Neural cell (in vitro differentiated cells): ENCODE results near the gene SLC27A5. TPM values are rescaled to one million over a fixed set of nuclear protein-coding genes. Genes with fewer than 3 reads are reported as not detected.

Experiments used
- H2AFZ ChIP-seq: fragments of 200-600, 300-800 bp; sonication (generic), shearing (Covaris generic); 2 replicates; pipeline ENCODE4 v1.6.0; 2014; ENCODE audit warnings: low read depth, mild to moderate bottlenecking, antibody characterized with exemption, low read length, moderate library complexity
- H3F3A ChIP-seq: fragments of 200-600 bp; shearing (Covaris generic); 2 replicates; pipeline ENCODE4 v1.6.1; 2016; ENCODE audit warnings: mild to moderate bottlenecking, moderate library complexity, mixed read lengths, antibody characterized with exemption, low read length; ENCODE audit not compliant: insufficient read depth, poor library complexity, severe bottlenecking
- H3K27ac ChIP-seq: fragments of 200-600, 300-800 bp; sonication (generic), shearing (Covaris generic); 2 replicates; pipeline ENCODE4 v1.5.1; 2014; ENCODE audit warnings: mild to moderate bottlenecking, low read length, moderate library complexity
- H3K27me3 ChIP-seq: fragments of 300-800, 200-600 bp; sonication (generic), shearing (Covaris generic); 2 replicates; pipeline ENCODE4 v1.6.0; 2014; ENCODE audit warnings: mild to moderate bottlenecking, low read depth, low read length, moderate library complexity; ENCODE audit not compliant: insufficient read depth
- H3K36me3 ChIP-seq: fragments of 300-800, 200-600 bp; sonication (generic), shearing (Covaris generic); 2 replicates; pipeline ENCODE4 v1.5.1; 2014; ENCODE audit warnings: mild to moderate bottlenecking, antibody characterized with exemption, low read length, moderate library complexity; ENCODE audit not compliant: insufficient read depth
- H3K4me2 ChIP-seq: fragments of 300-800, 200-600 bp; sonication (generic), shearing (Covaris generic); 2 replicates; pipeline ENCODE4 v1.6.0; 2014; ENCODE audit warnings: mild to moderate bottlenecking, low read length
- H3K4me3 ChIP-seq: fragments of 300-800, 200-600 bp; sonication (generic), shearing (Covaris generic); 2 replicates; pipeline ENCODE4 v1.5.1; 2014; ENCODE audit warnings: mild to moderate bottlenecking, low read length, moderate library complexity
- H3K79me2 ChIP-seq: fragments of 200-600 bp; shearing (Covaris generic); replicated peaks from 2 replicates; pipeline ENCODE4 v1.6.0; 2014; ENCODE audit warnings: mild to moderate bottlenecking, low read length, moderate library complexity; ENCODE audit not compliant: insufficient read depth
- H3K9ac ChIP-seq: fragments of 300-800, 200-600 bp; sonication (generic), shearing (Covaris generic); 2 replicates; pipeline ENCODE4 v1.6.1; 2016; ENCODE audit warnings: mild to moderate bottlenecking, low read length, mixed read lengths
- H3K9me2 ChIP-seq: fragments of 200-600 bp; shearing (Covaris generic); 2 replicates; pipeline ENCODE4 v1.6.1; 2016; ENCODE audit warnings: mild to moderate bottlenecking, low read length, mixed read lengths; ENCODE audit not compliant: insufficient read depth
- H3K9me3 ChIP-seq: fragments of 200-600, 300-800 bp; sonication (generic), shearing (Covaris generic); 2 replicates; pipeline ENCODE4 v1.6.1; 2016; ENCODE audit warnings: mild to moderate bottlenecking, mixed run types, low read length, moderate library complexity, mixed read lengths
- H4K20me1 ChIP-seq: fragments of 200-600 bp; shearing (Covaris generic); 2 replicates; pipeline ENCODE4 v1.6.1; 2016; ENCODE audit warnings: mild to moderate bottlenecking, mixed run types; ENCODE audit not compliant: insufficient read depth
- CTCF ChIP-seq: fragments of 450-650 bp; IDR thresholded peaks from 2 replicates; pipeline ENCODE4 v1.5.1; 2014; ENCODE audit warnings: antibody characterized with exemption, mild to moderate bottlenecking, moderate library complexity; ENCODE audit not compliant: poor library complexity, severe bottlenecking
- EP300 ChIP-seq: fragments of 450-650 bp; conservative IDR thresholded peaks from 2 replicates; pipeline ENCODE4 v1.6.1; 2014; ENCODE audit warnings: antibody characterized with exemption, mild to moderate bottlenecking, moderate library complexity; ENCODE audit not compliant: poor library complexity, severe bottlenecking
- EZH2 ChIP-seq: fragments of 200-600, 300-800 bp; shearing (Covaris generic), sonication (generic); IDR thresholded peaks from 2 replicates; pipeline ENCODE4 v1.6.1; 2014; ENCODE audit warnings: antibody characterized with exemption, low read length, borderline replicate concordance, mild to moderate bottlenecking; ENCODE audit not compliant: insufficient read depth, poor library complexity, severe bottlenecking
- MXI1 ChIP-seq: fragments of 450-650 bp; conservative IDR thresholded peaks from 2 replicates; pipeline ENCODE4 v1.6.1; 2014; ENCODE audit warnings: antibody characterized with exemption, mild to moderate bottlenecking; ENCODE audit not compliant: poor library complexity, severe bottlenecking
- POLR2AphosphoS5 ChIP-seq: IDR thresholded peaks from 2 replicates; pipeline ENCODE4 v1.6.1; 2012
- RAD21 ChIP-seq: fragments of 450-650 bp; conservative IDR thresholded peaks from 2 replicates; pipeline ENCODE4 v1.6.1; 2014; ENCODE audit warnings: antibody characterized with exemption, mild to moderate bottlenecking, moderate library complexity
- SMC3 ChIP-seq: fragments of 450-650 bp; conservative IDR thresholded peaks from 2 replicates; pipeline ENCODE4 v1.6.1; 2014; ENCODE audit warnings: antibody characterized with exemption, mild to moderate bottlenecking, moderate library complexity; ENCODE audit not compliant: poor library complexity
- TAF1 ChIP-seq: IDR thresholded peaks from 2 replicates; pipeline ENCODE4 v1.6.1; 2012; ENCODE audit warnings: low read depth
- polyA plus RNA-seq: library from polyadenylated mRNA; depleted of rRNA; stranded (reverse); fragments of >200 nt; gene quantifications from 2 replicates; pipeline ENCODE4 v1.2.3, GENCODE V29; 2014
- TF ChIP-seq, protein P1 (sequence below): IDR thresholded peaks from 2 replicates; pipeline ENCODE4 v1.6.1; 2012; ENCODE audit warnings: borderline replicate concordance

Gene SLC27A5
- polyA plus RNA-seq, 1 donor from 2014 or later = 14.9 TPM

DNA sequence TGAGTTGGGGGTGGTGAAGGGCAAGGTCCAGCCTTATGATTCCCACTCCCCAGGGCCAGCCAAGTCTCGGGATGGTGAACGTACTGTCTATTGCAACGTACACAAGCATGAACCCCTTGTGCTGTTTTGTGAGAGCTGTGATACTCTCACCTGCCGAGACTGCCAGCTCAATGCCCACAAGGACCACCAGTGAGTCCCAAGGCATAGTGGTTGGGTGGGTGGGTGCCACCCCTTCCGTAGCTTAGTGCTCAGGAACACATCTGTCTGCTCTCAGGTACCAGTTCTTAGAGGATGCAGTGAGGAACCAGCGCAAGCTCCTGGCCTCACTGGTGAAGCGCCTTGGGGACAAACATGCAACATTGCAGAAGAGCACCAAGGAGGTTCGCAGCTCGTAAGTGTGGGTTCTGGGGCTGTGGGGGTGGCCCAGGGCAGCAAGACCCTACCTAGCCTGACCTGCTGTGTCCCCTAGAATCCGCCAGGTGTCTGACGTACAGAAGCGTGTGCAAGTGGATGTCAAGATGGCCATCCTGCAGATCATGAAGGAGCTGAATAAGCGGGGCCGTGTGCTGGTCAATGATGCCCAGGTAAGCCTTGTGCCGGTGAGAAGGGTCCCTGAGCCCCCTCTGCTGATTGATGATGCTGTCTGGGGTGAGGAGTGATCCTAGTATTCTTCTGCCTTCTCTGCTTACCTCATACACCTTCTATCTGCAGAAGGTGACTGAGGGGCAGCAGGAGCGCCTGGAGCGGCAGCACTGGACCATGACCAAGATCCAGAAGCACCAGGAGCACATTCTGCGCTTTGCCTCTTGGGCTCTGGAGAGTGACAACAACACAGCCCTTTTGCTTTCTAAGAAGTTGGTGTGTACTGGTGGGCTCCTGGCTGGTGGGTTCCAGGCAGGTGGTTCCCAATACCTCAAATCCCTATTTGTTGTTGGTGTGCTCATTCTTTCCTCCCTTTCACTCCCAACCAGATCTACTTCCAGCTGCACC lies 35.8 kb upstream of the SLC27A5 start:
- Histone ChIP-seq H3K4me2 (no peak overlapping the region), H3K9me2 (no peaks in the 10 kb centered on the region), H3K9ac (no peak overlapping the region), H3K27ac (no peak overlapping the region), H3K79me2 (peaks cover 33% of the 10 kb centered on the region), H3K9me3 (no peaks in the 10 kb centered on the region), H2AFZ (no peak overlapping the region), H3F3A (no peaks in the 10 kb centered on the region), H4K20me1 (peaks cover 39% of the 10 kb centered on the region), H3K36me3 (peaks cover 3% of the 10 kb centered on the region), H3K4me3 (peak overlapping the region; percentile 96), H3K27me3 (no peaks in the 10 kb centered on the region)
- TF ChIP-seq, protein P1, sequence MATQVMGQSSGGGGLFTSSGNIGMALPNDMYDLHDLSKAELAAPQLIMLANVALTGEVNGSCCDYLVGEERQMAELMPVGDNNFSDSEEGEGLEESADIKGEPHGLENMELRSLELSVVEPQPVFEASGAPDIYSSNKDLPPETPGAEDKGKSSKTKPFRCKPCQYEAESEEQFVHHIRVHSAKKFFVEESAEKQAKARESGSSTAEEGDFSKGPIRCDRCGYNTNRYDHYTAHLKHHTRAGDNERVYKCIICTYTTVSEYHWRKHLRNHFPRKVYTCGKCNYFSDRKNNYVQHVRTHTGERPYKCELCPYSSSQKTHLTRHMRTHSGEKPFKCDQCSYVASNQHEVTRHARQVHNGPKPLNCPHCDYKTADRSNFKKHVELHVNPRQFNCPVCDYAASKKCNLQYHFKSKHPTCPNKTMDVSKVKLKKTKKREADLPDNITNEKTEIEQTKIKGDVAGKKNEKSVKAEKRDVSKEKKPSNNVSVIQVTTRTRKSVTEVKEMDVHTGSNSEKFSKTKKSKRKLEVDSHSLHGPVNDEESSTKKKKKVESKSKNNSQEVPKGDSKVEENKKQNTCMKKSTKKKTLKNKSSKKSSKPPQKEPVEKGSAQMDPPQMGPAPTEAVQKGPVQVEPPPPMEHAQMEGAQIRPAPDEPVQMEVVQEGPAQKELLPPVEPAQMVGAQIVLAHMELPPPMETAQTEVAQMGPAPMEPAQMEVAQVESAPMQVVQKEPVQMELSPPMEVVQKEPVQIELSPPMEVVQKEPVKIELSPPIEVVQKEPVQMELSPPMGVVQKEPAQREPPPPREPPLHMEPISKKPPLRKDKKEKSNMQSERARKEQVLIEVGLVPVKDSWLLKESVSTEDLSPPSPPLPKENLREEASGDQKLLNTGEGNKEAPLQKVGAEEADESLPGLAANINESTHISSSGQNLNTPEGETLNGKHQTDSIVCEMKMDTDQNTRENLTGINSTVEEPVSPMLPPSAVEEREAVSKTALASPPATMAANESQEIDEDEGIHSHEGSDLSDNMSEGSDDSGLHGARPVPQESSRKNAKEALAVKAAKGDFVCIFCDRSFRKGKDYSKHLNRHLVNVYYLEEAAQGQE = no peak
- TF ChIP-seq SMC3 = no peak
- TF ChIP-seq EP300 = no peak
- no peak for TF ChIP-seq CTCF
- no peak for TF ChIP-seq MXI1
- TF ChIP-seq POLR2AphosphoS5 = no peak
- TF ChIP-seq EZH2 = no peak
- no peak for TF ChIP-seq TAF1
- no peak for TF ChIP-seq RAD21

DNA sequence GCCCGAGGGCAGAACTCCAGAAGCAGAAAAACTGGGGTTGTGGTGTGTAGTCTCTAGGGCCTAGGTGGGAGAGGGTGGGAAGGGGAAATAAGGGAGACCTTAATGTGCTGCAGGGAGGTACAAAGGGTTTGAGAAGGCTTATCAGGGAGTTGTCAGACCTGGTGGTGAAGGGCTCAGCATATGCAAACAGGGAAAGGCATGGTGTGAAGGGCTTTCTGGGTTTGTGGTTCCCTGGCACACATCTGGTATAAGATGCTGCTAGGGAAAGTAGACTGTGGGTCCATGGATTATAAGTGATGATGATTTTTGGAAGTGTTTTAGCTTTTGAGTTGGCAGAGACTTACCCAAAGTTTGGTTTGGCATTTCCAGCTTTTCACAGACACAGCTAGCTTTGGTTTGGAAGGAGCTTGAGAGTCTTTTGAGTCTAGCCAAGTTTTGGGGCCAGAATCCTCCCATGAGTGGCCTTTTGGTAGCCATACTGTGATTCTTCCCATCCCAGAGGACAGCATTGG lies 34.3 kb upstream of the SLC27A5 start:
- H2AFZ ChIP-seq = no peak overlapping the region
- H3K27ac ChIP-seq = no peak overlapping the region
- no peaks in the 10 kb centered on the region for H3F3A ChIP-seq
- no peaks in the 10 kb centered on the region for H3K36me3 ChIP-seq
- H3K27me3 ChIP-seq = no peaks in the 10 kb centered on the region
- H3K9me2 ChIP-seq = no peaks in the 10 kb centered on the region
- peak overlapping the region; percentile 96 for H3K4me3 ChIP-seq
- TF ChIP-seq, protein P1 = no peak
- TF ChIP-seq RAD21 (no peak), TAF1 (no peak), SMC3 (no peak), EZH2 (no peak), EP300 (no peak), POLR2AphosphoS5 (no peak), CTCF (no peak), MXI1 (no peak)
- no peaks in the 10 kb centered on the region for H3K9me3 ChIP-seq
- peak overlapping the region; percentile 72 for H3K4me2 ChIP-seq
- H4K20me1 ChIP-seq = peaks cover 39% of the 10 kb centered on the region
- H3K79me2 ChIP-seq = peaks cover 33% of the 10 kb centered on the region
- peak overlapping the region; percentile 81 for H3K9ac ChIP-seq
